OCI-LY7 (cell line): Measurements from ENCODE around the gene RNF168. TPM values are rescaled to one million over a fixed set of nuclear protein-coding genes. Genes with fewer than 3 reads are reported as not detected.
"Not testable (repeated sequence)": the region's sequence is repeated elsewhere in the genome, so short reads cannot be mapped to it uniquely, and the experiment has no call there.

ENCODE experiments used
- BruUV-seq: library from RNA; stranded (reverse); fragments of 400-500 nt; replicated peaks from 2 replicates; lab custom pipeline; 2021; lab: Mats Ljungman, UMichigan
- CTCF ChIA-PET: fragments of 300-600 bp; sonication (Branson Sonifier 250); formaldehyde crosslinking; loops from one replicate; lab custom pipeline; 2022; ENCODE audit warnings: antibody characterized with exemption; ENCODE audit not compliant: unreplicated experiment; lab: Charles Lee
- POLR2A ChIA-PET: fragments of 300-600 bp; sonication (Branson Sonifier 250); formaldehyde crosslinking; loops from one replicate; lab custom pipeline; 2022; ENCODE audit warnings: antibody characterized with exemption; lab: Charles Lee
- DNase-seq: peaks from one replicate; pipeline ENCODE4 v3.0.0-alpha.2; 2015; ENCODE audit warnings: low spot score
- H2AFZ ChIP-seq: fragments of 200-600 bp; sonication (generic), shearing (Covaris generic); 2 replicates; pipeline ENCODE4 v1.6.1; 2014; ENCODE audit warnings: mild to moderate bottlenecking, antibody characterized with exemption, low read length, moderate library complexity
- H3K27ac ChIP-seq: fragments of 200-600 bp; sonication (generic); 2 replicates; pipeline ENCODE4 v1.5.1; 2014; ENCODE audit warnings: mixed run types, low read depth, mild to moderate bottlenecking, moderate library complexity, low read length, inconsistent platforms; ENCODE audit not compliant: poor library complexity, severe bottlenecking
- H3K36me3 ChIP-seq: fragments of 200-600 bp; sonication (generic); 2 replicates; pipeline ENCODE4 v1.6.1; 2014; ENCODE audit warnings: mild to moderate bottlenecking, antibody characterized with exemption, low read length, moderate library complexity, mixed read lengths; ENCODE audit not compliant: insufficient read depth
- H3K4me1 ChIP-seq: fragments of 200-600 bp; sonication (generic); 2 replicates; pipeline ENCODE4 v1.5.1; 2014; ENCODE audit warnings: mild to moderate bottlenecking, low read length; ENCODE audit not compliant: insufficient read depth, poor library complexity, severe bottlenecking
- H3K4me2 ChIP-seq: fragments of 200-600 bp; sonication (generic); 2 replicates; pipeline ENCODE4 v1.6.1; 2014; ENCODE audit warnings: mild to moderate bottlenecking, low read length
- H3K4me3 ChIP-seq: fragments of 200-600 bp; sonication (generic); 2 replicates; pipeline ENCODE4 v1.5.1; 2014; ENCODE audit warnings: mild to moderate bottlenecking, low read depth, low read length; ENCODE audit not compliant: poor library complexity, severe bottlenecking
- H3K79me2 ChIP-seq: fragments of 200-600 bp; sonication (generic); 2 replicates; pipeline ENCODE4 v1.6.1; 2016; ENCODE audit warnings: low read depth, mild to moderate bottlenecking, low read length, moderate library complexity, mixed read lengths; ENCODE audit not compliant: insufficient read depth
- H3K9me2 ChIP-seq: fragments of 200-600 bp; sonication (generic); 2 replicates; pipeline ENCODE4 v1.6.1; 2016; ENCODE audit warnings: mild to moderate bottlenecking, low read length, mixed read lengths; ENCODE audit not compliant: insufficient read depth
- H3K9me3 ChIP-seq: fragments of 200-600 bp; sonication (generic); 2 replicates; pipeline ENCODE4 v1.6.1; 2014; ENCODE audit warnings: mild to moderate bottlenecking, mixed run types, low read length, mixed read lengths
- H4K20me1 ChIP-seq: fragments of 200-600 bp; sonication (generic); 2 replicates; pipeline ENCODE4 v1.6.1; 2014; ENCODE audit warnings: mild to moderate bottlenecking, antibody characterized with exemption, low read length, moderate library complexity, mixed read lengths; ENCODE audit not compliant: insufficient read depth
- EZH2phosphoT487 ChIP-seq: fragments of 200-600 bp; sonication (generic); IDR thresholded peaks from 2 replicates; pipeline ENCODE4 v1.6.1; 2018; ENCODE audit warnings: low read depth, borderline replicate concordance, mild to moderate bottlenecking, mixed run types, antibody characterized with exemption, low read length, moderate library complexity, mixed read lengths
- intact Hi-C: fragments of 100-400 bp; cut with micrococcal nuclease; formaldehyde crosslinking; loops from one replicate; pipeline ENCODE4 v1.10.0; 2022; ENCODE audit not compliant: unreplicated experiment
- total RNA-seq, 2 experiments: library from RNA; depleted of rRNA in 1 of 2; stranded (reverse); fragments of >200 nt in 1 of 2; shearing (Covaris generic) in 1 of 2; gene quantifications; 2 replicates each; pipeline ENCODE4 v1.2.3, GENCODE V29; 2014 to 2022
- TF ChIP-seq, protein P1 (sequence below): fragments of 200-600 bp; sonication (generic); conservative IDR thresholded peaks from 2 replicates; pipeline ENCODE4 v1.5.1; 2014; ENCODE audit warnings: mild to moderate bottlenecking, antibody characterized with exemption, low read length, moderate library complexity, mixed read lengths

RNF168 gene
- total RNA-seq, 2 experiments from 2014 or later, result 31.3 to 38.1 TPM

DNA sequence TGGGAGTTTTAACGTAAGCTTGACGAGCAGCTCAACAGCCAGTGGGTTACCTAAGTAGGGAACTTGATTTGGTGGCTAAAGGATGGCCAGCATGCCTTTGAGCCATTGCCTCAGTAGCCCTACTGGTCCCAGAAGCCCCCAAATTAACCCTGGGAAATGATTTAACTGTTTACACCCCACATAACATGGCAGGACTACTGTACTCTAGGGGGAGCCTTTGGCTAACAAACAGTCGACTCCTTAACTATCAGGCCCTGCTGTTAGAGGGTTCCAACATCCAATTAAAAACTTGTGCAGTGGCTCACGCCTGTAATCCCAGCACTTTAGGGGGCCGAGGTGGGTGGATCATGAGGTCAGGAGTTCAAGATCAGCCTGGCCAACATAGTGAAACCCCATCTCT is 21.0 kb upstream of the RNF168 start:
- CTCF ChIA-PET, result no interaction called here
- Histone ChIP-seq H3K79me2 (no peaks in the 10 kb centered on the region), H3K9me2 (no peaks in the 10 kb centered on the region), H3K36me3 (no peaks in the 10 kb centered on the region), H3K4me3 (no peak overlapping the region), H3K4me1 (peaks cover 8% of the 10 kb centered on the region), H3K27ac (no peak overlapping the region), H4K20me1 (no peaks in the 10 kb centered on the region), H2AFZ (no peak overlapping the region), H3K9me3 (peaks cover 10% of the 10 kb centered on the region), H3K4me2 (no peak overlapping the region)
- intact Hi-C loops, result no loop called here
- peak; percentile 36 for DNase-seq
- TF ChIP-seq EZH2phosphoT487, result no peak
- TF ChIP-seq, protein P1, sequence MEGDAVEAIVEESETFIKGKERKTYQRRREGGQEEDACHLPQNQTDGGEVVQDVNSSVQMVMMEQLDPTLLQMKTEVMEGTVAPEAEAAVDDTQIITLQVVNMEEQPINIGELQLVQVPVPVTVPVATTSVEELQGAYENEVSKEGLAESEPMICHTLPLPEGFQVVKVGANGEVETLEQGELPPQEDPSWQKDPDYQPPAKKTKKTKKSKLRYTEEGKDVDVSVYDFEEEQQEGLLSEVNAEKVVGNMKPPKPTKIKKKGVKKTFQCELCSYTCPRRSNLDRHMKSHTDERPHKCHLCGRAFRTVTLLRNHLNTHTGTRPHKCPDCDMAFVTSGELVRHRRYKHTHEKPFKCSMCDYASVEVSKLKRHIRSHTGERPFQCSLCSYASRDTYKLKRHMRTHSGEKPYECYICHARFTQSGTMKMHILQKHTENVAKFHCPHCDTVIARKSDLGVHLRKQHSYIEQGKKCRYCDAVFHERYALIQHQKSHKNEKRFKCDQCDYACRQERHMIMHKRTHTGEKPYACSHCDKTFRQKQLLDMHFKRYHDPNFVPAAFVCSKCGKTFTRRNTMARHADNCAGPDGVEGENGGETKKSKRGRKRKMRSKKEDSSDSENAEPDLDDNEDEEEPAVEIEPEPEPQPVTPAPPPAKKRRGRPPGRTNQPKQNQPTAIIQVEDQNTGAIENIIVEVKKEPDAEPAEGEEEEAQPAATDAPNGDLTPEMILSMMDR, result peak; percentile 50
- POLR2A ChIA-PET, result interaction anchor here (0.6 to 0.7 kb wide), 2 partner anchors 161 to 1005 kb away, joined by 3 read pairs; no protein-coding TSS in a partner anchor
- no TSS peak for BruUV-seq

- Histone ChIP-seq H3K79me2 (no peaks in the 10 kb centered on the region), H4K20me1 (no peaks in the 10 kb centered on the region), H3K4me1 (peaks cover 8% of the 10 kb centered on the region), H3K36me3 (no peaks in the 10 kb centered on the region), H2AFZ (no peak overlapping the region), H3K27ac (no peak overlapping the region), H3K4me3 (no peak overlapping the region), H3K9me2 (no peaks in the 10 kb centered on the region), H3K4me2 (no peak overlapping the region), H3K9me3 (peaks cover 16% of the 10 kb centered on the region)
- TF ChIP-seq, protein P1, result no peak
- TF ChIP-seq EZH2phosphoT487, result no peak
- intact Hi-C loops, result no loop called here
- CTCF ChIA-PET, result interaction anchor here (1.1 kb wide), 1 partner anchor 17 kb away, joined by 3 read pairs; no protein-coding TSS in a partner anchor
- no TSS peak for BruUV-seq
- POLR2A ChIA-PET, result interaction anchor here (0.6 to 0.7 kb wide), 2 partner anchors 22 to 161 kb away, joined by 3 to 6 read pairs; no protein-coding TSS in a partner anchor
- no peak for DNase-seq
Observed at GRCh38 chr3:196523841-196524240, 20.3 kb upstream of the RNF168 start.

DNA sequence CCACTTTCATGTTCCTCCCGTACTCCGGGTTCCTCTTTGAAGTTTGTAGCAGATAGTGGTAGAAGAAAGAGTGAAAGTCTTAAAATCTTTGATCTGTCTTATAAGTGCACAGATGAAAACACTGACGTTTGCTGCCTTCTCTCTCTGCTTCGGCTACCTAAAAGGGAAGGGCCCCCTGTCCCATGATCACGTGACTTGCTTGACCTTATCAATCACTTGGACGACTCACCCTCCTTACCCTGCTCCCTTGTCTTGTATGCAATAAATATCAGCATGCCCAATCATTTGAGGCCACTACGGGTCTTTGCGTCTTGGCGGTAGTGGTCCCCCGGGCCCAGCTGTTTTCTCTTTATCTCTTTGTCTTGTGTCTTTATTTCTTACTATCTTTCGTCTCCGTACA is 17.7 kb upstream of the RNF168 start:
- H3K79me2 ChIP-seq, H2AFZ ChIP-seq, H3K27ac ChIP-seq, DNase-seq, H4K20me1 ChIP-seq, BruUV-seq, intact Hi-C loops, H3K4me3 ChIP-seq, H3K36me3 ChIP-seq, H3K4me1 ChIP-seq, H3K4me2 ChIP-seq, H3K9me2 ChIP-seq: not testable (repeated sequence)
- ChIA-PET CTCF (interaction anchor here (0.8 kb wide), 1 partner anchor 117 kb away, joined by 4 read pairs; no protein-coding TSS in a partner anchor), POLR2A (interaction anchor here (1.0 kb wide), 1 partner anchor 9 kb away, joined by 9 read pairs; no protein-coding TSS in a partner anchor)
- H3K9me3 ChIP-seq, result peaks cover 26% of the 10 kb centered on the region
